HG02938 (cell line): Measurements from ENCODE around the gene ECT2L.
"Not testable (repeated sequence)": the region's sequence is repeated elsewhere in the genome, so short reads cannot be mapped to it uniquely, and the experiment has no call there.

Experiments used
- ATAC-seq: cut with Tn5 transposase; IDR thresholded peaks from one replicate; pipeline ENCODE4 v1.9.1; 2021; ENCODE audit warnings: mild to moderate bottlenecking, moderate library complexity; ENCODE audit not compliant: unreplicated experiment

The ECT2L gene

DNA sequence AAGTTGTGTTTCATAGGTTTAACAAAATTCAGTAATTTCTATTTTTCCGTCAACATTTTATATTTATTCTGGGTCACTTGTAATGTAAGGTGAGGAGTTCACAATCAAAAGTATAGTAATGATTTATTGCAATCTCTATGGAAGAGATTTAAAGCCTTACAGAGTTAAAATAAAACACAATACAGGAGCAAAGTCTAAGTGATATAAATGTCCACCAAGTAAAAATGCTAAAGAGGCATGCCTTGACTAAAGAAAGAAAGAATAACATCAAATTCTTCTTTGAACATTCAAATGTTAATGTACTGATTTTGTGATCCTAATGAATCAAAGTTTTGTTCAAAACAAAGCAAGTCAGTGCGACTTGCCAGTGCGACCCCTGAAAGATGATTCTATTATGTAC, 130.7 kb downstream of the ECT2L start:
- no peak for ATAC-seq

DNA sequence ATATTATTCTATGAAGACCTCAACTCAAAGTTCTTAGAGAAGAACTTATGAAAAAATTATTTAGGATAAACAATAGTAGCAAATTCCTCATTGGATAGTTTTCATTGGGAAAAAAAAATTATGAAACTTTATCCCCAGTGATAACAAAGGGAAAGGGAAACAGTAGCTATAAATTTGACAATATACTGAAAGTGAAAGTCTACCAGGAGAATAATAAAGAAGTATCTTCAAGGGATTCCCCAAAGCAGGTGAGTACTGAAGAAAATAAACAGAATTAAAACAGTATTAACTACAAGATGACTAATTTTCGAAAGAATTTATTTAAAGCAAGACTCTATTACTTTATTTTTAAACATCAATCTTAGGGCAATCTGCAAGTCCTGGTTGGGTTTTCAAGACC, 135.8 kb downstream of the ECT2L start:
- no peak for ATAC-seq

DNA sequence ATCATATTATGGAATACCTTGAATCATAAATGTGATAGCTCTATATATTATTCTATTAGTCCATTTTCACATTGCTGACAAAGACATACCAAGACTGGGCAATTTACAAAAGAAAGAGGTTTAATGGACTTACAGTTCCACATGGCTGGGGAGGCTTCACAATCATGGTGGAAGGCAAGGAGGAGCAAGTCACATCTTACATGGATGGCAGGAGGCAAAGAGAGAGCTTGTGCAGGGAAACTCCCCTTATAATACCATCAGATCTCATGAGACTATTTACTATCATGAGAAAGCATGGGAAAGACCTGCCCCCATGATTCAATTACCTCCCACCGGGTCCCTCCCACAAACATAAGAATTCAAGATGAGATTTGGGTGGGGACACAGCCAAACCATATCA, 141.0 kb downstream of the ECT2L start:
- not testable (repeated sequence) for ATAC-seq

DNA sequence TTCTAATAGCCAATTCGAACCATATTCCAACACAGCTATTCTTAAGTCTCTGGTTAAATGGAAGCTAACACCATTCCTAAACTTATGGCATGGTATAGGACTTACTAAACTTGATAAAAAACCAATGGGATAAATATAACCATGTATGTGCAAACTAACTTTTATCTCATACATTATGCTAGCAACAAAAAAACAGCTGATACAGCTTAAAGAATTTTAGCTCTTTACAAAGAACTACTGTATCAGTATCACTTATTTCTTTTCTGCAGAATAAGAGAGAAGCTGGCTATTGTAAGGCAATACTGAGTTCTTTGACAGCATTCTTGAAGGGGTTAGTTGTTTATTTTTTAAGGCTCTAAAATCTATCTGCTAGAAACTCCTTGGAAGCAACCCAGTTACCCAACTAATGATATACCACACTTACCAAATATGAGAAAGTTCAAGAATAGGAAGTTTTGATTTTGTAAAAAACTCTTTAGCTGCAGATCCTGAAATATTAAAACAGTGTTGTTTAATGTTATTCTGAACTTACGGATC, 147.3 kb downstream of the ECT2L start:
- no peak for ATAC-seq

DNA sequence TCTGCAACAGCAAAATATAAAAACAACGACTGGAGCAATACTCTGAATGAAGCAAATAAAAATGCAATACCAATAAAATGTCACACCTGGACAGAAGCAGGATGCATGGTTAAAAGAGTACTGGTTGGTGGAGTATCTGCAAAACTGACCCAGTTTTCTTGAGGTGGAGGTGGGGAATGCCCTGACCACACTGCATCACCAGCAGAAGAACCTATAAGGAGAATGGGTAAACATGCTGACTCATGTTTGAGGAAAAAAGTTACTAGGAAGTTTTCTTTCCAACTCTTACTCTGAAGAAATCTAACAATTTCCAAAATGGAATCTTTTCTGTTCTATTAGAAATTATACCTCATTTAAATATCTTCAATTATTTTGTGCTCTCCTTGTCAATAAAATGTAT, 148.5 kb downstream of the ECT2L start:
- no peak for ATAC-seq

DNA sequence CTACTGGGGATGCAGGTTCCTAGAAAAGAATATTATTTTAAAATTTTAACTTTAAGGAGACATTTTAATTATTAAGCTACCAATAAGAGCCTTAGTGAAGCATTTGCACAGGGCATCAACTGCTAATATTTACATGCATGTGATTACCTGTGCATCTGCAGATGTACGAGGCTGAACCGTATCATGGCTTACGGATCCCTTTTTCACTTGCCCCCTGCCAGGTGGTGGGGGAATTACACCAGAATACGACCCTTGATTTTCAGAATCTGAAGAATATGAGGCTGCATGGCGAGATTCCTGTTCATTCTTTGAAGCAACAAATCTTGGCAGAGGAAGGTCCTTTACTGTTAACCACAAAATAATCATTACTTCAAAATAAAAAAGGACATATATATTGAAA, 149.5 kb downstream of the ECT2L start:
- ATAC-seq: no peak

DNA sequence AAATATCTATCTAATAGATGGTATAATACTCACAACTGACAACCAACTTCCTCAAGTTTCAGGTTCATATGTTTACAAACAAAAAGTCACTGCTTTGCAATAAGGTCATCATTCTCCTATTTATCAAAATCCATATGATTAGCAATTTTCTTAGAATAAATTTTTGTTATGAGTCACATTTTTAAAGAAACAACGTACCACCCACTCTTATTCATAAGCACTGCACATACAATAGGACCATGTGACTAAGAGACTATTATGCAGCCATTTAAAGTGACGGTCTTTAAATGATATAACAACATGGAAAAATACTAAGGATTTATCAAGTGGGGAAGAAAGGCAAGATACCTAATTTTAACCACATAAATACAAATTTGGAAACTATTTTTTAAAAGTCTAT, 152.1 kb downstream of the ECT2L start:
- ATAC-seq: no peak

DNA sequence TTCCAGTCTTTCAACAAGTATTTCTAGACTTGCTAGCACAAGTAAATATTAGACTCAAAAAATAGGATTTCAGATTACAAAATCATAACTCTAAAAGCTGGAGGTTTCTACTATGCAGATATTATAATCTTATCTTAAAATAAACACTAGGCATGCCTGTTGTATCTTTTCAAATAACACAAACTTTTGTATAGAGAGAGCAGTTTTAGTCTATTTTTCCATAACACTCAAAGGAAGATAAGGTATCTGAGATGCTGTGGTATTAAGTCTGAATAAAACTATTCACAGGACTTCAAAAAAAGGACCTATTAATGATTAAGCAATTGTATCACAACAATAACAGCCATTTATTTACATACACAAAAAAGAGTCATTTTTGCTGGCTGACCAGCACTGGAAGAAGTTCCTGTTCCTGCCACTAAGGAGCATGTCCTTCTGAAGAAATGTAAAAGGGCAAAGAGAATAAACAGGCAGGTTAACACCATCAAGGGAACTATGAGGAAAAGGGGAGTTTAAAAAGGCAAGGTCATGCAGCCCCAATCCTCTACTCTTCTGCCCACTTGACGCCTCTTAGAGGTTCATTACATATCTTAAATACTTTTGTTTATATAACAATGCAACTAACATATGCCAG, 152.8 kb downstream of the ECT2L start:
- no peak for ATAC-seq

DNA sequence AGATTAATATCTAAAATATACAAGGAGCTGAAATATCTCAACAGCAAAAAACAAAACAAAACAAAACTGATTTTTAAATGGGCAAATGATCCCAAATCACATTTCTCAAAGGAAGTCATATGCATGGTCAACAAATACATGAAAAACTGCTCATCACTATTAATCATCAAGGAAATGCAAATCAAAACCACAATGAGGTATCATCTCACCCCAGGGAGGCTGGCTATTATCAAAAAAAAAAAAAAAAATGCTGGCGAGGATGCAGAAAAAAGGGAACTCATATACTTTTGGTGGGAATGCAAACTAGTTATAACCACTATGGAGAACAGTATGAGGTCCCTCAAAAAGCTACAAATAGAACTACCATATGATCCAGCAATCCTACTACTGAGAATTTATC, 157.6 kb downstream of the ECT2L start:
- ATAC-seq: no peak
